RWPE1 (cell line): ENCODE data around the gene JAK1.

Experiments
- CTCF ChIA-PET: fragments of 350-600 bp; sonication (Branson Sonifier 250); formaldehyde crosslinking; extraction: SDS; loops from one replicate; lab custom pipeline; 2021; lab: Yijun Ruan, JAX
- POLR2A ChIA-PET: fragments of 400-600 bp; formaldehyde crosslinking; extraction: SDS; loops from one replicate; lab custom pipeline; 2020; ENCODE audit warnings: antibody characterized with exemption; ENCODE audit not compliant: low non-redundant PET; lab: Yijun Ruan, JAX
- DNase-seq: peaks from one replicate; pipeline ENCODE4 v3.0.0; 2012; ENCODE audit warnings: low spot score
- H3K27ac ChIP-seq: fragments of 450-650 bp; 2 replicates; pipeline ENCODE4 v1.5.1; 2017
- TF ChIP-seq, protein P1 (sequence below): fragments of 450-650 bp; conservative IDR thresholded peaks from 2 replicates; pipeline ENCODE4 v1.5.1; 2017; ENCODE audit warnings: low read depth, mild to moderate bottlenecking

The JAK1 gene

DNA sequence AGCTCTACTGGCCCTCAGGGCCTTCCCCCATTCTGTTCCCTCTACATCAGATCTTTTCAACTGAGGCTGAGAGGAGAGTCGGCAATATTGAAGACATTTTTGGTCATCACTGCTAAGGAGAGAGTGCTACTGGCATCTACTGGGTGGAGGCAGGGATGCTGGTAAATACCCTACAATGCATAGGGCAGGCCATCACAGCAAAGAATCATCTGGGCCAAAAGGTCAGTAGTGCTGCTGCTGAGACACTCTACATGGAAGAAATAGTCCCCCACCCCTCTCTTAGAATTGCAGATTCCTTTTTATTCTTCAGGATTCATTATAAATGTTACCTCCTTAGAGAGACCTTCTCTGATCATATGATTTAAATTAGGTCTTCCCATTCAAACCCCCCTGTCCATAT is 94.3 kb downstream of the JAK1 start:
- ChIA-PET CTCF (interaction anchor here (0.5 kb wide), 1 partner anchor 191 kb away, joined by 4 read pairs; no protein-coding TSS in a partner anchor), POLR2A (interaction anchor here (0.6 kb wide), 1 partner anchor 369 kb away, joined by 3 read pairs; no protein-coding TSS in a partner anchor)
- DNase-seq, result no peak
- TF ChIP-seq, protein P1, sequence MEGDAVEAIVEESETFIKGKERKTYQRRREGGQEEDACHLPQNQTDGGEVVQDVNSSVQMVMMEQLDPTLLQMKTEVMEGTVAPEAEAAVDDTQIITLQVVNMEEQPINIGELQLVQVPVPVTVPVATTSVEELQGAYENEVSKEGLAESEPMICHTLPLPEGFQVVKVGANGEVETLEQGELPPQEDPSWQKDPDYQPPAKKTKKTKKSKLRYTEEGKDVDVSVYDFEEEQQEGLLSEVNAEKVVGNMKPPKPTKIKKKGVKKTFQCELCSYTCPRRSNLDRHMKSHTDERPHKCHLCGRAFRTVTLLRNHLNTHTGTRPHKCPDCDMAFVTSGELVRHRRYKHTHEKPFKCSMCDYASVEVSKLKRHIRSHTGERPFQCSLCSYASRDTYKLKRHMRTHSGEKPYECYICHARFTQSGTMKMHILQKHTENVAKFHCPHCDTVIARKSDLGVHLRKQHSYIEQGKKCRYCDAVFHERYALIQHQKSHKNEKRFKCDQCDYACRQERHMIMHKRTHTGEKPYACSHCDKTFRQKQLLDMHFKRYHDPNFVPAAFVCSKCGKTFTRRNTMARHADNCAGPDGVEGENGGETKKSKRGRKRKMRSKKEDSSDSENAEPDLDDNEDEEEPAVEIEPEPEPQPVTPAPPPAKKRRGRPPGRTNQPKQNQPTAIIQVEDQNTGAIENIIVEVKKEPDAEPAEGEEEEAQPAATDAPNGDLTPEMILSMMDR, result no peak
- no peak overlapping the region for H3K27ac ChIP-seq

DNA sequence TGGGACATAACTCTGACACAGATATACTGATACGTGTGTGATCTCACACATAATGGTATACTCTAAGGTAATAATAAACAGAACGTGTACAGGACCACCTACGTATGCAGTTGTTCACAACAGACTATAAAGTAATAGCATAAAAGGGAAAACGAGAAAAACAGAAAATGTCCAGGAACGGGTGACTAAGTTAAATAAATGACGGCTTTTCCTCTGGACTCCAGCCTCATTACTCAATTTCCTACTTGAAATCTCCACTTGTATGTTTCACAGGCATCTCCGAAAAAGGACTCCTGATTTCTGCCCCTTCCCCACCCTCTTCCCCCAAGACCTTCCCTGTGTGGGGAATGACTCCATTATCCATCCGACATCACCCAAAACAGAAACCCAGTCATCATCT is 95.1 kb downstream of the JAK1 start:
- CTCF ChIA-PET, result no interaction called here

DNA sequence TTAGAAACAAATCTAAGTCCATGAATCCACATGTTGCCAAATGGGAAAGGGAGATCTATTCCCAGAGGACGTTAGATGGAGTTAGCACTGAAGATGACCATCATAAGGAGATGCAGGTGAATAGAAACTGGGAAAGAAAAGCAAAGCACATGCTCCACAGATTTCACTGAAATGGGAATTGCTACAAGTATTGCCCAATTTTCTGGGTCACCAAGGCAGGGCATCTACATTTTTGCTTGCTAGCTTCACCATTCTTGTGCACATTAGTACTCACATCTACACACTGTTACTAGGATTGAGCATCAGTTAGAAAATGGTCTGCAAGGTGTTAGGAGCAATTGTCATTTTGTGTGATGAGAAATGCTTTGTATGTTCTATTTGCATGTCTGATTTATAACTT is 99.1 kb downstream of the JAK1 start:
- TF ChIP-seq, protein P1, result no peak
- CTCF ChIA-PET, result no interaction called here
- H3K27ac ChIP-seq, result no peak overlapping the region
- POLR2A ChIA-PET, result no interaction called here
- DNase-seq, result no peak

More for the DNA sequence above, 95.1 kb downstream of the JAK1 start:
- POLR2A ChIA-PET, result interaction anchor here (0.6 kb wide), 1 partner anchor 369 kb away, joined by 3 read pairs; no protein-coding TSS in a partner anchor
- TF ChIP-seq, protein P1, result no peak
- no peak for DNase-seq
- H3K27ac ChIP-seq, result no peak overlapping the region

DNA sequence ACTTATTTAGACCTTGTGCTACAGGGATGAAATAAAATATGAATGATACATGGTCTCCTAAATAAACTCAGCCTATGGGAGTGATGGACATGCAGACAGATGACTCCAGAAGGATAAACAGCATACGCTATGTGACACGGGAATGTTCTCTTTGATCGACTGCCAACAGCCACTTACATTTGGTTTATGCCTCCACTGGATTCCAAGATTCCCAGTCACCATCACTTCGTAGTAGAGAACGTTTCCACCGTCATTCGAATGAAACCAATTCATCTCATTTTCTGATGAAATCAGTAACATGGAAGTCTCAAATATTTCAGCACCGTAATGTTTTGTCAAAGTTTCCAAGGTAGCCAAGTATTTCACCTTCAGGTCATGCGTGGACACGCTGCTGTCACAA is 99.7 kb downstream of the JAK1 start:
- no peak overlapping the region for H3K27ac ChIP-seq
- TF ChIP-seq, protein P1, result no peak
- POLR2A ChIA-PET, result no interaction called here
- DNase-seq, result no peak
- CTCF ChIA-PET, result no interaction called here

DNA sequence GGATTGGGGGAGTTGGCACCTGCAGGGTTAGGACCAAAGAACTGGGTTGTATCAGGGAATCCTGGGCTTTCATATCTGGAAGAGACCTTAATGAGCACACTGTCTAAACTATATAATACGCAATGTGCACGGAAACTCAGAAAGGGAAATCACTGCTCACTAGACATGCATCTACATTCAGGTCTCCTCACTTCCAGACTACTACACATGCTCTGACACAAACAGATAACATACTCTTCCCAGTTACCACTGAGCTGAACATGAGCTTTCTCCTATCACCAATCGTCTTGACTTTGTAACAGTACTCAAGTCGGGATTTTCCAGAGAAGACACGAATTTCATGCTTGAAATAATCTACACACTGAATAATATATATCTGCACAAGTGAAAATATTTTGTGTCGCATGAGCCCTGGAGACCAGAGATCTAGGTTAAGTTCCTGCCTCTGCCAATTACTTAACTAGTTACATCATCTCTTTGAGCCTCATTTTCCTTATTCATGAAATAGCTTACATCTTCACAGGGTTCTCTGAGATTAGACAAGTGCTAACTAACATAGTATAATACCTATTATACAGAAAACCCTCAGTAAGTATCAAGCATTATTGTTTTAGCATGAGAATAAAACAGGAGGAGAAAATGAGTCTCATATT is 101.1 kb downstream of the JAK1 start:
- CTCF ChIA-PET, result no interaction called here
- POLR2A ChIA-PET, result no interaction called here
- DNase-seq, result no peak
- TF ChIP-seq, protein P1, result no peak
- no peak overlapping the region for H3K27ac ChIP-seq

DNA sequence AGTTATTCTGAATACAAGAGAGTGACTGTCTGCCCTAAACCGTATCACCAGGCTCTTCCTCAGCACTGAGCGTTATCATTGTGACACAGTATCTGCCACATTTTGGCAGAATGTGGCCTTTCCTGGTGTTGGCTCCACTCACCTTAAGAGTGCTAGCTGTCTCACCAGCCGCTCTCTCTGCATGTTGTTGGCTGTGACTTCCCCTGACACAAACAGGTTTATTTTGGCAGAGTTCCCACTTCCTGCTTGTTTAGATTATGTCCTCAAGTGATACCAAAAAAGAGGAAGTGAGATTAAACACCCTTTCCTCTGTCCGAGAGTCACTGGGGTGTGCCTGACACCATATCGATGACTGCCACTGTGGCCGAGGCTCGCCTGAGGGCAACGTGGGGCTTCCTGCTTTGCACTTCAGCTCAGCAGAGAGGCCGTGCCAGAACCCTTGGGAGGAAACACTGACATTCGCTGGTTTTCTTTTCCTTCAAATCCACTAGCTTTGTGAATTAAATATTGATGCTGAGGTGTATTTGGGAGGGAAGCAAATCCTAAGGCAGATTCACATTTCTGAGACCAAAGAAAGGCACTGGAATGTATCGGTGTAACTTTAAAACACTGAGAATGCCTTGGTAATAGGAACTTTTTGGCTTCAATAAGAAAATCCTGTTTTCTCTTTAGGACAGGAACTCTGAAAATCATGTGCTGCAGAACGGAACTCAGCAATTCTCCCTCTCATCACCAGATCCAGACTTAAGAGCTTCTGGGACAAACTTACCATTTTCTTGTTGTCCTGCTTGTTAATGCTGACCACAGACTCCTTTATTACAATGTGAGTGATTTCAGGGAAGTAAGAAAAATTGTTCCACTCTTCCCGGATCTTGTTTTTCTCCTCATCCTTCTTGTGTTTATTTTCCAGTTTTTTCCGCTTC is 102.1 kb downstream of the JAK1 start:
- no peak for DNase-seq
- CTCF ChIA-PET, result interaction anchor here (0.6 kb wide), 1 partner anchor 278 kb away, joined by 4 read pairs; no protein-coding TSS in a partner anchor
- no peak overlapping the region for H3K27ac ChIP-seq

More for the DNA sequence above, 102.1 kb downstream of the JAK1 start:
- TF ChIP-seq, protein P1, result no peak
- POLR2A ChIA-PET, result no interaction called here
